ENCODE measurements around the gene TRMT112.

TRMT112 gene

GRCh38 chr11:64342869-64343745 lies 25.7 kb upstream of the TRMT112 start:
- peaks cover 30% of the 10 kb centered on the region for H3K4me1 ChIP-seq (ENCODE audit: insufficient read depth, low read length, severe bottlenecking)
- H3K4me2 ChIP-seq (ENCODE audit: low read length) = peak overlapping the region; percentile 93; the same call in 1 of the 2 replicates
- H3K4me3 ChIP-seq (ENCODE audit: low read depth, low read length, poor library complexity, severe bottlenecking) = peak overlapping the region; percentile 70
- no peak overlapping the region for H2AFZ ChIP-seq (ENCODE audit: low read length)
- peaks cover 34% of the 10 kb centered on the region; the same call in 1 of the 2 replicates for H3K36me3 ChIP-seq (ENCODE audit: insufficient read depth, low read length)
- no peaks in the 10 kb centered on the region for H3F3A ChIP-seq (ENCODE audit: insufficient read depth, low read length)
- H3K79me2 ChIP-seq (ENCODE audit: insufficient read depth, low read length) = no peaks in the 10 kb centered on the region
- H4K20me1 ChIP-seq (ENCODE audit: insufficient read depth, low read length) = no peaks in the 10 kb centered on the region
- H3K9me3 ChIP-seq (ENCODE audit: low read length) = no peaks in the 10 kb centered on the region
- H3K27me3 ChIP-seq (ENCODE audit: insufficient read depth, low read length) = no peaks in the 10 kb centered on the region
- no peak overlapping the region for H3K27ac ChIP-seq (ENCODE audit: low read depth, low read length, poor library complexity, severe bottlenecking)
- H3K9me2 ChIP-seq (ENCODE audit: low read depth, low read length) = no peaks in the 10 kb centered on the region
- TF ChIP-seq CTCF (IDR thresholded peaks at IDR 0.05; ENCODE audit: low read length) (no peak), EZH2 (IDR thresholded peaks at IDR 0.05; ENCODE audit: borderline replicate concordance, low read length) (no peak)
- no peak overlapping the region for H3K9ac ChIP-seq (ENCODE audit: low read length)

- Histone ChIP-seq H3K36me3 (ENCODE audit: insufficient read depth, low read length) (peaks cover 36% of the 10 kb centered on the region; the same call in 1 of the 2 replicates), H3K4me3 (ENCODE audit: low read depth, low read length, poor library complexity, severe bottlenecking) (peak overlapping the region; percentile 70), H3K9me3 (ENCODE audit: low read length) (no peaks in the 10 kb centered on the region), H3K79me2 (ENCODE audit: insufficient read depth, low read length) (no peaks in the 10 kb centered on the region), H4K20me1 (ENCODE audit: insufficient read depth, low read length) (no peaks in the 10 kb centered on the region), H3F3A (ENCODE audit: insufficient read depth, low read length) (no peaks in the 10 kb centered on the region), H3K9me2 (ENCODE audit: low read depth, low read length) (no peaks in the 10 kb centered on the region), H3K27me3 (ENCODE audit: insufficient read depth, low read length) (no peaks in the 10 kb centered on the region), H3K4me2 (ENCODE audit: low read length) (peak overlapping the region; percentile 93), H2AFZ (ENCODE audit: low read length) (no peak overlapping the region), H3K4me1 (ENCODE audit: insufficient read depth, low read length, severe bottlenecking) (peaks cover 30% of the 10 kb centered on the region), H3K27ac (ENCODE audit: low read depth, low read length, poor library complexity, severe bottlenecking) (peak overlapping the region; percentile 78), H3K9ac (ENCODE audit: low read length) (peak overlapping the region; percentile 47; the same call in 1 of the 2 replicates)
- TF ChIP-seq EZH2 (IDR thresholded peaks at IDR 0.05; ENCODE audit: borderline replicate concordance, low read length) (no peak), CTCF (IDR thresholded peaks at IDR 0.05; ENCODE audit: low read length) (peak; percentile 52)
These were observed 24.8 kb upstream of the TRMT112 start for GRCh38 chr11:64341851-64342791.

- Histone ChIP-seq H3F3A (ENCODE audit: insufficient read depth, low read length) (no peaks in the 10 kb centered on the region), H3K36me3 (ENCODE audit: insufficient read depth, low read length) (peaks cover 36% of the 10 kb centered on the region; the same call in 1 of the 2 replicates), H2AFZ (ENCODE audit: low read length) (no peak overlapping the region), H3K27ac (ENCODE audit: low read depth, low read length, poor library complexity, severe bottlenecking) (peak overlapping the region; percentile 78), H3K4me1 (ENCODE audit: insufficient read depth, low read length, severe bottlenecking) (peaks cover 30% of the 10 kb centered on the region), H3K4me2 (ENCODE audit: low read length) (peak overlapping the region; percentile 93), H3K9me2 (ENCODE audit: low read depth, low read length) (no peaks in the 10 kb centered on the region), H3K9me3 (ENCODE audit: low read length) (no peaks in the 10 kb centered on the region), H3K9ac (ENCODE audit: low read length) (peak overlapping the region; percentile 47; the same call in 1 of the 2 replicates), H3K79me2 (ENCODE audit: insufficient read depth, low read length) (no peaks in the 10 kb centered on the region), H3K27me3 (ENCODE audit: insufficient read depth, low read length) (no peaks in the 10 kb centered on the region), H4K20me1 (ENCODE audit: insufficient read depth, low read length) (no peaks in the 10 kb centered on the region), H3K4me3 (ENCODE audit: low read depth, low read length, poor library complexity, severe bottlenecking) (peak overlapping the region; percentile 70)
- no peak for TF ChIP-seq EZH2 (IDR thresholded peaks at IDR 0.05; ENCODE audit: borderline replicate concordance, low read length)
- no peak for TF ChIP-seq CTCF (IDR thresholded peaks at IDR 0.05; ENCODE audit: low read length)
These were observed 24.1 kb upstream of the TRMT112 start for GRCh38 chr11:64341429-64341828.
